HG02763 (cell line): Measurements from ENCODE around the gene CATSPERE.
"Not testable (repeated sequence)": the region's sequence is repeated elsewhere in the genome, so short reads cannot be mapped to it uniquely, and the experiment has no call there.

Experiments used
- ATAC-seq: cut with Tn5 transposase; IDR thresholded peaks from one replicate; pipeline ENCODE4 v1.9.1; 2021; ENCODE audit warnings: mild to moderate bottlenecking, moderate library complexity; ENCODE audit not compliant: unreplicated experiment

CATSPERE gene

GRCh38 chr1:244659694-244660093 lies 198.6 kb downstream of the CATSPERE start:
- ATAC-seq: no peak

GRCh38 chr1:244660595-244660994 lies 199.5 kb downstream of the CATSPERE start:
- ATAC-seq: no peak

DNA sequence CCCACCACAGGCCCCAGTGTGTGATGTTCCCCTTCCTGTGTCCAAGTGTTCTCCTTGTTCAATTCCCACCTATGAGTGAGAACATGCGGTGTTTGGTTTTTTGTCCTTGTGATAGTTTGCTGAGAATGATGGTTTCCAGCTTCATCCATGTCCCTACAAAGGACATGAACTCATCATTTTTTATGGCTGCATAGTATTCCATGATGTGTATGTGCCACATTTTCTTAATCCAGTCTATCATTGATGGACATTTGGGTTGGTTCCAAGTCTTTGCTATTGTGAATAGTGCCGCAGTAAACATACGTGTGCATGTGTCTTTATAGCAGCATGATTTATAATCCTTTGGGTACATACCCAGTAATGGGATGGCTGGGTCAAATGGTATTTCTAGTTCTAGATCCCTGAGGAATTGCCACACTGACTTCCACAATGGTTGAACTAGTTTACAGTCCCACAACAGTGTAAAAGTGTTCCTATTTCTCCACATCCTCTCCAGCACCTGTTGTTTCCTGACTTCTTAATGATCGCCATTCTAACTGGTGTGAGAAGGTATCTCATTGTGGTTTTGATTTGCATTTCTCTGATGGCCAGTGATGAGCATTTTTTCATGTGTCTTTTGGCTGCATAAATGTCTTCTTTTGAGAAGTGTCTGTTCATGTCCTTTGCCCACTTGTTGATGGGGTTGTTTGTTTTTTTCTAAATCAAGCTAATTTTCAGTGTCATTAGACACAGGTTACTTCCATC lies 200.7 kb downstream of the CATSPERE start:
- not testable (repeated sequence) for ATAC-seq

DNA sequence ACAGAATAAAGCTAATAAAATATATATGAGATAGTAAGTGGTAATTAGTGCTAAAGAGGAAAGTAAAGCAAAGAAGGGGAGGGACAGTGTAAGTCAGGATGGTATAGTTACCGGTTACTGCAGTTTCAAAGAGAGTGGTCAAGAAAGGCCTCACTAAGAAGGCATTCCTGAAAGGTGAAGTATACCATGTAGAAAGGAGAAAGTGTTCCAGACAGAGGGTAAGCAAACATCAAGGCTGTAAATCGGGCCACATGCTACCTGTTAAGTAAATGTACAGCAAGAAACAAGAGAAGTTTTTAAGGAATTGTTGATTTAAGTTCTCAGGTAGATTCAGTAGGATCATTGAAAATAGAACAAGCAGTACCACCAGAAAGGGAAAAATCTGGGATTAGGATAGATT lies 201.5 kb downstream of the CATSPERE start:
- ATAC-seq: no peak

DNA sequence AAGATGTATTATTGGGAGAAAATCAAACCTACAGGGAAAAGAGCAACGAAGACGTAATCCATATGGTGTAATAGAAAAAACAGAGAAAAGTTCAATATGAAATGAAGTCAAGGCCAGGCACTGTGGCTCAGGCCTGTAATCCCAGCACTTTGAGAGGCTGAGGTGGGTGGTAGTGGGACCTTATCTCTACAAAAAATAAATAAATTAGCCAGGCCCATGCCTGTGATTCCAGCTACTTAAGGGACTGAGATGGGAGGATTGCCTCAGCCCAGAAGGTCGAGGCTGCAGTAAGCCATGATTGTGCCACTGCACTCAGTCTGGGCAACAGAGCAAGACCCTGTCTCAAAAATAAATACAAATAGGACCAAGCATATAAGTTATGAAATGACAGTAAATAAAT lies 203.3 kb downstream of the CATSPERE start:
- ATAC-seq: no peak

- peak; percentile 89 for ATAC-seq
Measured at GRCh38 chr1:244665771-244666217, 204.7 kb downstream of the CATSPERE start.

- not testable (repeated sequence) for ATAC-seq
Measured at GRCh38 chr1:244666672-244667418, 205.8 kb downstream of the CATSPERE start.

DNA sequence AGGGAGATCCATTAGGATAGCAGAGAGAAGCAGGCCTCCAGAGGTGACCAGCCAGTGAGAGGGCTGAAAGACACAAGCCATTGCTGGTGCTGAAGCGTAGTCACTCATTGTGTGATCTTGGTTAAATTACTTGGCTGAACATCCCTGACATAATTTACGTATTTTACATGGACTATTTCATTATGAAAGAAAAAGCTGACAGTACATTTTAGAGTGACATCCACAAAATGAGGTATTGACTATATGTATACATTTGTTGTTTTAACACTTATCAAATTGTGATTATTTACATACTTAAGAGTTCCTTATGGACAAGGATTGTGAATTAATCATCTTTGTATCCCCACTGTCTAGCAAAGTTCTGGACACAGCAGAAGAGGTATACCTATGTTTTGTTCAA lies 206.7 kb downstream of the CATSPERE start:
- ATAC-seq: no peak

DNA sequence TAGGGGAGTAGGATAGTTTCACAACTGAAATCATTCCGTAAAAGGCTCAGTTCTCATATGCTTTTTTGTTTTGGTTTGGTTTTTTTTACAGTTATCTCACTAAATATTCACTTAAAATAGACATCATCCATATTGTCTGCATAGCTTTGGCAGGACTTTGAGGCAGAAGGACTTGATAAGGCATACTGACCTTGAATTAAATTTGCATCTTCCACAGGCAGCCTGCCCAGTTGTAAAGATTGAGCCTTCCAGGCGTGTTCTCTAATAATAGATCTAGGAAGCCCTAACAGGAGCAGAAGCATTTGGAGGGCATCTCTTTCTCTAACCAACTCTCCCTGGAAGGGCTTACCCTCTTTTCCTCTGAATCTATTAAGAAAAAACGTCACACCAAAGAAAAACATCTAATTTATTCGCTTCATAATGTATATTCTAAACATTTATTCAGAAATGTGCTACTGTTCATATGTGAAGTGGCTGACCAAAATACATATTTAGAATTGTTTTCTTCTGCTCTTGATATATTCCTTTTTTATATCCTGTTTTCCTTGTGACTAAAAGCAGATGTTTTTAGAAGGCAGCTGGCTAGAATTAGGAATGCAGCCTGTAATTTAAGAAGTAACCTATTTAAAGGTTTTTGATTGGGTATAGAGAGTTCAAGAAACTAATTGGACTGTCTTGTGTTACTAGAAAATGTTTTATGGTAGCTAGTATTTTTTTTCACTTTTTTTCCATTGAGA lies 212.0 kb downstream of the CATSPERE start:
- no peak for ATAC-seq

- no peak for ATAC-seq
Measured at GRCh38 chr1:244674446-244674845, 213.4 kb downstream of the CATSPERE start.

- no peak for ATAC-seq
Measured at GRCh38 chr1:244675167-244675566, 214.1 kb downstream of the CATSPERE start.

GRCh38 chr1:244678697-244679096 lies 217.6 kb downstream of the CATSPERE start:
- no peak for ATAC-seq

GRCh38 chr1:244680667-244681066 lies 219.6 kb downstream of the CATSPERE start:
- no peak for ATAC-seq

DNA sequence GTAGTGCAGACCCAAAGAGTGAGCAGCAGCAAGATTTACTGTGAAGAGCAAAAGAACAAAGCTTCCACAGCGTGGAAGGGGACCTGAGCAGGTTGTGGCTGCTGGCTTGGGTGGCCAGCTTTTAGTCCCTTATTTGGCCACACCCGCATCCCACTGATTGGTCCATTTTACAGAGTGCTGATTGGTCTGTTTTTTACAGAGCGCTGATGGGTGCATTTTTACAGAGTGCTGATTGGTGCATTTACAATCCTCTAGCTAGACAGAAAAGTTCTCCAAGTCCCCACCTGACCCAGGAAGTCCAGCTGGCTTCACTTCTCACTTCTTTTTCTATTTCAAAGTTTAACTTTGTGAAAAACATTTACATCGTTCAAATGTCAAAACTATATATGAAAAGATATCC lies 221.0 kb downstream of the CATSPERE start:
- not testable (repeated sequence) for ATAC-seq
